Measurements from ENCODE around the gene SLC66A1. TPM values are rescaled to one million over a fixed set of nuclear protein-coding genes. Genes with fewer than 3 reads are reported as not detected.

Gene SLC66A1
- total RNA-seq, 1 donor, result 2.5 TPM

DNA sequence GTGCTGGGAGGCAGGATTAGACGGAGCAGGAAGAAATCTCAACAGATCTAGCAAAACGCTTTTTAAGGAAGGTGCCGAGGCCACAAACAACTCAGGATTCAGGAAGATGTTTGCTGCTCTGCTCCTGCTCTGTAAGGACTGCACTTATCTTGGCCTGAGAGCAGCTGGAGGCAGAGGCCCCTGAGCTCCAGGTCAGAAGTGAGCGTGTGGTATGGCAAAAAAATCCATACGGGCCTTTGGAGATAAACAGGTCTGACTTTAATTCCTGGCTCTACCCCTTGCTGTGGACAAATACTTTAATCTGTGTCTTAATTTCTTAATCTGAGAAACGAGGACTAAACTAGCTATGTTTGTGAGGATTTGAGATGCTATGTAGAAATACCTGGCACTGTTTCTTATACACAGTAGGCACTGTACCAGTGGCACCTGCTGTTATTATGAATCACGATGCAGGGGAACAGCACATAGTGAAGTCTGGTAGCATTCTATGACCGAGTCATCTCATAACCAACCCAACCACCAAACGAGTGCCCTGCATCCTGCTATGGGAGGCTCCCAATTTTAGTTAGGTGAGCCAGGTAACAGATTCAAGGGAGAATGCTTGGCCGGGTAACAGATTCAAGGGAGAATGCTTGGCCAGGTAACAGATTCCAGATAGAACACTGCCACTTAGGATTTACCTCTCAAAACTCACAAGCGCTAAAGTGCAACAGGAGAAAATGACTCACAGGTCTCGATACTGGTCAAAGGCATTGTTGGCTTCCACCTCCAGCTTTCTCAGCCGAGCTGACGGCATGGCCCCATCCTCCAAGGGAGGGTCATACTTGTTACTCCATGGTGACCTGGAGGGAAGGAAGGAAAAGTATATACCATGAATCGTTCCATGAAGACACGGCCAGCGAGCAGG is 65.9 kb downstream of the SLC66A1 start:
- Histone ChIP-seq H3K4me3 (ENCODE audit: low read length) (no peak overlapping the region), H3K4me1 (ENCODE audit: insufficient read depth, low read length) (no peaks in the 10 kb centered on the region), H3K9me3 (ENCODE audit: low read depth, low read length) (no peaks in the 10 kb centered on the region), H3K27me3 (ENCODE audit: insufficient read depth, low read length) (no peaks in the 10 kb centered on the region)

Other genes starting within 250 kb of the SLC66A1 start
- gene UBR4, start 102.1 kb upstream of the SLC66A1 start, total RNA-seq, result 164 TPM
- 19.4 TPM for gene EMC1, start 60.8 kb upstream of the SLC66A1 start, total RNA-seq
- 5.4 TPM for gene MRTO4, start 60.5 kb upstream of the SLC66A1 start, total RNA-seq
- 0.73 TPM for gene AKR7A3, start 23.6 kb upstream of the SLC66A1 start, total RNA-seq
- gene AKR7A2, start 182 bp upstream of the SLC66A1 start, total RNA-seq, result 17.8 TPM
- gene CAPZB, start 173.2 kb downstream of the SLC66A1 start, total RNA-seq, result 128 TPM